ENCODE results near the gene CDC42SE1.

Gene CDC42SE1

DNA sequence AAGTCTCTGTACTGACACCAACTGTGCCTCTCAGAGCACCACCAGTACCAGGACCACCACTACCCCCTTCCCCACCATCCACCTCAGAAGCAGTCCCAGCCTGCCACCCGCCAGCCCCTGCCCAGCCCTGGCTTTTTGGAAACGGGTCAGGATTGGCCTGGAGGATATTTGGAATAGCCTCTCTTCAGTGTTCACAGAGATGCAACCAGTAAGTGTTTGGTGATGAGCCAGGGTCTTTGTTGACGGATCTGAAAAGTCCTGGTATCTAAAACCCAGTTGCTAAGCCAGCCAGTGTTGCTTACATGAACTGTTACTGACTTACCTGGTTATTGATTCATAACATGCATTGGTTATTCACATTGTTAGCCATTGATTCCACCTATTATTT lies 10.8 kb downstream of the CDC42SE1 start:
- TF ChIP-seq EZH2 (IDR thresholded peaks at IDR 0.05): no peak
- TF ChIP-seq FOXP2 (optimal IDR thresholded peaks at IDR 0.05; ENCODE audit: control extremely low read depth, extremely low read length, insufficient read depth): no peak
- TF ChIP-seq POLR2AphosphoS5 (IDR thresholded peaks at IDR 0.05; ENCODE audit: borderline replicate concordance, low read depth, low read length): no peak
- no peak overlapping the region for H3K27ac ChIP-seq
- H3K4me3 ChIP-seq: peak overlapping the region; percentile 92; the same call in 1 of the 2 replicates
- H3K9me3 ChIP-seq (ENCODE audit: low read depth, low read length): no peaks in the 10 kb centered on the region
- H3K36me3 ChIP-seq (ENCODE audit: insufficient read depth, low read length): peaks cover 11% of the 10 kb centered on the region; the same call in 1 of the 2 replicates
- H3K9ac ChIP-seq (ENCODE audit: insufficient read length): no peak overlapping the region
- no peak for DNase-seq (ENCODE audit: low read depth, low spot score)

DNA sequence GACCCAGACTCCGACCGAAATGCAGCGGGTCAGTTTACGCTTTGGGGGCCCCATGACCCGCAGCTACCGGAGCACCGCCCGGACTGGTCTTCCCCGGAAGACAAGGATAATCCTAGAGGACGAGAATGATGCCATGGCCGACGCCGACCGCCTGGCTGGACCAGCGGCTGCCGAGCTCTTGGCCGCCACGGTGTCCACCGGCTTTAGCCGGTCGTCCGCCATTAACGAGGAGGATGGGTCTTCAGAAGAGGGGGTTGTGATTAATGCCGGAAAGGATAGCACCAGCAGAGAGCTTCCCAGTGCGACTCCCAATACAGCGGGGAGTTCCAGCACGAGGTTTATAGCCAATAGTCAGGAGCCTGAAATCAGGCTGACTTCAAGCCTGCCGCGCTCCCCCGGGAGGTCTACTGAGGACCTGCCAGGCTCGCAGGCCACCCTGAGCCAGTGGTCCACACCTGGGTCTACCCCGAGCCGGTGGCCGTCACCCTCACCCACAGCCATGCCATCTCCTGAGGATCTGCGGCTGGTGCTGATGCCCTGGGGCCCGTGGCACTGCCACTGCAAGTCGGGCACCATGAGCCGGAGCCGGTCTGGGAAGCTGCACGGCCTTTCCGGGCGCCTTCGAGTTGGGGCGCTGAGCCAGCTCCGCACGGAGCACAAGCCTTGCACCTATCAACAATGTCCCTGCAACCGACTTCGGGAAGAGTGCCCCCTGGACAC lies 11.3 kb downstream of the CDC42SE1 start:
- Histone ChIP-seq H3K4me3 (peak overlapping the region; percentile 92), H3K9me3 (ENCODE audit: low read depth, low read length) (no peaks in the 10 kb centered on the region), H3K36me3 (ENCODE audit: insufficient read depth, low read length) (peaks cover 5% of the 10 kb centered on the region; the same call in 1 of the 2 replicates), H3K9ac (ENCODE audit: insufficient read length) (peak overlapping the region; percentile 72), H3K27ac (no peak overlapping the region)
- TF ChIP-seq POLR2AphosphoS5 (IDR thresholded peaks at IDR 0.05; ENCODE audit: borderline replicate concordance, low read depth, low read length) (0 out of 2 replicates have a peak, but pooled peaks have one; percentile 38), EZH2 (IDR thresholded peaks at IDR 0.05) (no peak)
- DNase-seq (ENCODE audit: low read depth, low spot score): no peak

DNA sequence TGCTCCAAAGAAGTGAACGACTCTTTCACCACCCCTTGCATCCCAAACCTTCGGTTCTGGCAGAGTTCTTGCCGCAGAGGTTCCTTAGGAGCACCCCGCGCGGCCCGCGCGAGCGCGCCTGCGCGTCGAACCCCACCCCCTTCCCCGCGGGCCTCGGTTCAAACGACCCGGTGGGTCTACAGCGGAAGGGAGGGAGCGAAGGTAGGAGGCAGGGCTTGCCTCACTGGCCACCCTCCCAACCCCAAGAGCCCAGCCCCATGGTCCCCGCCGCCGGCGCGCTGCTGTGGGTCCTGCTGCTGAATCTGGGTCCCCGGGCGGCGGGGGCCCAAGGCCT lies 11.9 kb downstream of the CDC42SE1 start, which contains the start of gene C1orf56:
C1orf56 (plus strand) TSS at position 161 of the 334 bp plus-strand sequence; CDS start at position 258, 97 bp downstream.
- TF ChIP-seq FOXP2 (optimal IDR thresholded peaks at IDR 0.05; ENCODE audit: control extremely low read depth, extremely low read length, insufficient read depth) (no peak), POLR2AphosphoS5 (IDR thresholded peaks at IDR 0.05; ENCODE audit: borderline replicate concordance, low read depth, low read length) (peak; percentile 64; the same call in 1 of the 2 replicates)
- H3K4me3 ChIP-seq: peak within 1 kb of the TSS; percentile 92
- H3K9ac ChIP-seq (ENCODE audit: insufficient read length): peak within 1 kb of the TSS; percentile 72
- no peaks in the 10 kb centered on the region for H3K9me3 ChIP-seq (ENCODE audit: low read depth, low read length)
- DNase-seq (ENCODE audit: low read depth, low spot score): no peak
- no peaks in the 10 kb centered on the region; the same call in 1 of the 2 replicates for H3K36me3 ChIP-seq (ENCODE audit: insufficient read depth, low read length)
- H3K27ac ChIP-seq: 0 out of 2 replicates have a peak within 1 kb of the TSS, but pooled peaks have one; percentile 36

DNA sequence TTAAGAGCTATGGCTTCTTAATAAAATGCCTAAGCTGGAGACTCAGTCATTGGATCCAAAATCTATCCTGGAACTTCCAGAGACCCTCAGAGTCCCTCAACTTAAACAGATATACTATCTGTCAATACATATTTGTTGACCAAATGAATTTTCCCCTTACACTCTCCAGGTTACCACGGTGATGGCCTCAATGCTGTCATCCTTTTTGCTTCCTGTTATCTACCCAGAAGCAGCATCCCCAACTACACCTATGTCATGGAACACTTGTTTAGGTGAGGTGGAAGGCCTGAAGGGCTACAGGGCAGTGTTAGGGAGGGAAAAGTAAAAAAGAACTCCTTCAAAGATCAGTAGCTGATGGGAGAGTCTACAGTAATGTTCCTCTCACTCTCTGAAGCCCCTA lies 16.3 kb downstream of the CDC42SE1 start:
- H3K4me3 ChIP-seq: no peak overlapping the region
- no peak overlapping the region for H3K9ac ChIP-seq (ENCODE audit: insufficient read length)
- H3K36me3 ChIP-seq (ENCODE audit: insufficient read depth, low read length): no peaks in the 10 kb centered on the region
- no peak overlapping the region for H3K27ac ChIP-seq
- no peak for TF ChIP-seq FOXP2 (optimal IDR thresholded peaks at IDR 0.05; ENCODE audit: control extremely low read depth, extremely low read length, insufficient read depth)
- no peak for TF ChIP-seq EZH2 (IDR thresholded peaks at IDR 0.05)
- no peak for TF ChIP-seq POLR2AphosphoS5 (IDR thresholded peaks at IDR 0.05; ENCODE audit: borderline replicate concordance, low read depth, low read length)
- H3K9me3 ChIP-seq (ENCODE audit: low read depth, low read length): no peaks in the 10 kb centered on the region
- no peak for DNase-seq (ENCODE audit: low read depth, low spot score)

DNA sequence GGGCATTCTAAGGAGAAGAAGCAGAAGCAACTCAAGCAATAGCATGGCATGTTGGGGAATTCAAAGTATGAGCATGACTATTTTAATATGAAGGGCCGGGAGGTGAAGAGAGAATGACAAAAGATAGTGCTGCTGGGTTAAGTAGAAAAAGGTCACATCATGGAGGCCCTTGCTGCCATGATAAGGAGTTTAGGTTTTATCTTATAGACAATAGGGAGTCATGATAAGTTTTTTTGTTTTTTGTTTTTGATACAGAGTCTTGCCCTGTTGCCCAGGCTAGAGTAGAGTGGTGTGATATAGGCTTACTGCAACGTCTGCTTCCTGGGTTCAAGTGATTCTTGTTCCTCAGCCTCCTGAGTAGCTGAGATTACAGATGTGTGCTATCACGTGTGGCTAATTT lies 19.9 kb downstream of the CDC42SE1 start:
- H3K9ac ChIP-seq (ENCODE audit: insufficient read length): no peak overlapping the region

DNA sequence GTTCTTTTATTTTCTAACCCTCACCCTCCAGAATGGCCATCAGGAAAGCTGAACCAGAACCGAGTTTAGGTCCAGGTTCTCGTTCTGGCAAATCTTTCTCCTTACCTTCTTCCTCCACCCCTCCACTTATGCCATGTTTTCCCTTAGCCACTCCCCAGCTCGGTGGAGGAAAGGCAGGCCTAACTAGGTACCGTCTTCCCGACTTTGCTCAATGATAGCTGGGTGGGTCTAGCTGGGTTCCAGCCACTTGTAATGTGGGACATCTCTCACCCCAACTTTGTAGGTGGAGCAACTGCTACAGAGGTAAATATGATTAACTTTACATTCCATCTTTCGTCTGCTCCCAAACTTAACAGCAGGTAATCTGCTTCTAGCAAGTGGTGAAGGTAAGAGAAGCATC lies 22.4 kb downstream of the CDC42SE1 start:
- Histone ChIP-seq H3K4me3 (no peak overlapping the region), H3K9ac (ENCODE audit: insufficient read length) (no peak overlapping the region), H3K27ac (no peak overlapping the region), H3K36me3 (ENCODE audit: insufficient read depth, low read length) (peaks cover 16% of the 10 kb centered on the region; the same call in 1 of the 2 replicates), H3K9me3 (ENCODE audit: low read depth, low read length) (no peaks in the 10 kb centered on the region)
- DNase-seq (ENCODE audit: low read depth, low spot score): no peak
- TF ChIP-seq EZH2 (IDR thresholded peaks at IDR 0.05) (no peak), POLR2AphosphoS5 (IDR thresholded peaks at IDR 0.05; ENCODE audit: borderline replicate concordance, low read depth, low read length) (no peak), FOXP2 (optimal IDR thresholded peaks at IDR 0.05; ENCODE audit: control extremely low read depth, extremely low read length, insufficient read depth) (no peak)

More for the DNA sequence above, 19.9 kb downstream of the CDC42SE1 start:
- Histone ChIP-seq H3K27ac (no peak overlapping the region), H3K4me3 (no peak overlapping the region), H3K9me3 (ENCODE audit: low read depth, low read length) (no peaks in the 10 kb centered on the region), H3K36me3 (ENCODE audit: insufficient read depth, low read length) (peaks cover 6% of the 10 kb centered on the region; the same call in 1 of the 2 replicates)
- no peak for DNase-seq (ENCODE audit: low read depth, low spot score)
- TF ChIP-seq EZH2 (IDR thresholded peaks at IDR 0.05) (no peak), FOXP2 (optimal IDR thresholded peaks at IDR 0.05; ENCODE audit: control extremely low read depth, extremely low read length, insufficient read depth) (no peak), POLR2AphosphoS5 (IDR thresholded peaks at IDR 0.05; ENCODE audit: borderline replicate concordance, low read depth, low read length) (no peak)

DNA sequence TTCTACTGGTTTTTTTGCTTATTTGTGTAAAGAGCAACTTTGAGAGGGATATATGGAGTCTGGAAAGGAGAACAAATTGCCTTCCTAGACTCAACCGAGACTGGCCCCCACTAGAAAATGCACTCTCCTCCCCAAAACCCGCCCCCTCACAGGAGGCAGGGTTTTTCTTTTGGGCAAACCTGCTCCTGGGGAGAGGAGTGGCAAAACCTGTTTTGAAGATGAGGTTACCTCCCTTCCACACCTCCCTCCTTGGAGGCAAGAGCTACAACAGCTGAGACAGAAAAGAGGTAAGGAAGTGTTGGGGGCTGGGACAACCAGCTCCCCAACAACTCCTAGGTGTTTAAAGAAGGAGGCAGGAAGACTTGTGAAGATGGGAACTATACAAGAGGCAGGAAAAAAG lies 23.1 kb downstream of the CDC42SE1 start, which contains the start of gene BNIPL:
BNIPL (plus strand) TSS at position 231 of the 400 bp plus-strand sequence; CDS start at position 371, 140 bp downstream.
- no peak within 1 kb of the TSS for H3K4me3 ChIP-seq
- H3K9me3 ChIP-seq (ENCODE audit: low read depth, low read length): no peaks in the 10 kb centered on the region
- TF ChIP-seq FOXP2 (optimal IDR thresholded peaks at IDR 0.05; ENCODE audit: control extremely low read depth, extremely low read length, insufficient read depth) (no peak), POLR2AphosphoS5 (IDR thresholded peaks at IDR 0.05; ENCODE audit: borderline replicate concordance, low read depth, low read length) (no peak), EZH2 (IDR thresholded peaks at IDR 0.05) (no peak)
- H3K27ac ChIP-seq: no peak within 1 kb of the TSS
- no peak within 1 kb of the TSS for H3K9ac ChIP-seq (ENCODE audit: insufficient read length)
- no peak for DNase-seq (ENCODE audit: low read depth, low spot score)
- peaks cover 19% of the 10 kb centered on the region for H3K36me3 ChIP-seq (ENCODE audit: insufficient read depth, low read length)

DNA sequence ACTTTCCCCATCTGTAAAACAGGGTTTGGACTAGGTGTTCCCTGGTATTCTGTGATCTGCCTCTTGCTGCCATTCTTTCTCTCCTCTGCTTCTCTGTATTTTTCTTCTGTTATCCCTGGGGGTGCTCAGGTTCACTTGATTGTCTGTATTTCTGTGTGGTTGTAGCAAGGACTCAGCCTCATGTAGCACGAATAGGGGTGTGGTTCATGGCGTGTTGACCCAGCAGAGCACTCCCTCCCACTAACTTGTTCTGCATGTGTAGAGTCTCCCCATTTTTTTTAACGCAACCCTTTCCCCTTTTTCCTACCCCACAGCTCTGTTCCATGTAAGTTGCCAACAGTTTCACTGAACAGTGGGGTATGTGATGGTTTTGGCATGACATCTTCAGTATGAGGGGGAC lies 24.3 kb downstream of the CDC42SE1 start:
- H3K27ac ChIP-seq: no peak overlapping the region
- TF ChIP-seq FOXP2 (optimal IDR thresholded peaks at IDR 0.05; ENCODE audit: control extremely low read depth, extremely low read length, insufficient read depth) (no peak), EZH2 (IDR thresholded peaks at IDR 0.05) (no peak)
- no peak overlapping the region for H3K9ac ChIP-seq (ENCODE audit: insufficient read length)
- no peaks in the 10 kb centered on the region for H3K9me3 ChIP-seq (ENCODE audit: low read depth, low read length)
- no peak overlapping the region for H3K4me3 ChIP-seq
- DNase-seq (ENCODE audit: low read depth, low spot score): no peak
- peaks cover 20% of the 10 kb centered on the region for H3K36me3 ChIP-seq (ENCODE audit: insufficient read depth, low read length)
